Activated gamma-delta T cell (primary cell): ENCODE data around the gene TUBGCP6.
"Not testable (repeated sequence)": the region's sequence is repeated elsewhere in the genome, so short reads cannot be mapped to it uniquely, and the experiment has no call there.

Experiments
- DNase-seq: peaks from one replicate; lab custom pipeline; 2025; lab: John Stamatoyannopoulos, UW

The TUBGCP6 gene

GRCh38 chr22:50169774-50170341, 75.0 kb downstream of the TUBGCP6 start:
- no peak for DNase-seq

- DNase-seq = no peak
These were observed 75.6 kb downstream of the TUBGCP6 start for GRCh38 chr22:50169181-50169759.

GRCh38 chr22:50168490-50169180, 76.2 kb downstream of the TUBGCP6 start:
- DNase-seq = not testable (repeated sequence)

GRCh38 chr22:50167689-50168489, 76.9 kb downstream of the TUBGCP6 start:
- no peak for DNase-seq
